Smooth muscle cell (in vitro differentiated cells): ENCODE measurements around the gene PTAR1. TPM values are rescaled to one million over a fixed set of nuclear protein-coding genes. Genes with fewer than 3 reads are reported as not detected.
A peak's percentile ranks its signal among the peaks of the same experiment; 100 is the strongest.

Experiments
- DNase-seq: peaks from one replicate; lab custom pipeline; 2025; ENCODE audit not compliant: unreplicated experiment; lab: John Stamatoyannopoulos, UW
- H2AFZ ChIP-seq: fragments of 200-600 bp; sonication (generic); 2 replicates; pipeline ENCODE4 v1.6.0; 2016; ENCODE audit warnings: antibody characterized with exemption, low read depth, mild to moderate bottlenecking
- H3F3A ChIP-seq: fragments of 200-600 bp; sonication (generic); 2 replicates; pipeline ENCODE4 v1.6.0; 2017; ENCODE audit warnings: antibody characterized with exemption, low read depth
- H3K27ac ChIP-seq: fragments of 200-600 bp; sonication (generic); 2 replicates; pipeline ENCODE4 v1.5.1; 2016; ENCODE audit warnings: low read depth, mild to moderate bottlenecking
- H3K27me3 ChIP-seq: fragments of 200-600 bp; sonication (generic); 2 replicates; pipeline ENCODE4 v1.6.1; 2016; ENCODE audit warnings: low read depth, mild to moderate bottlenecking
- H3K36me3 ChIP-seq: fragments of 200-600 bp; sonication (generic); 2 replicates; pipeline ENCODE4 v1.5.1; 2016; ENCODE audit warnings: low read depth
- H3K4me1 ChIP-seq: fragments of 200-600 bp; sonication (generic); 2 replicates; pipeline ENCODE4 v1.5.1; 2016; ENCODE audit warnings: low read depth
- H3K4me2 ChIP-seq: fragments of 200-600 bp; sonication (generic); 2 replicates; pipeline ENCODE4 v1.6.0; 2016; ENCODE audit warnings: mild to moderate bottlenecking
- H3K4me3 ChIP-seq: fragments of 200-600 bp; sonication (generic); 2 replicates; pipeline ENCODE4 v1.5.1; 2016; ENCODE audit warnings: mild to moderate bottlenecking
- H3K79me2 ChIP-seq: fragments of 200-600 bp; sonication (generic); 2 replicates; pipeline ENCODE4 v1.6.0; 2016; ENCODE audit warnings: low read depth, mild to moderate bottlenecking
- H3K9ac ChIP-seq: fragments of 200-600 bp; sonication (generic); 2 replicates; pipeline ENCODE4 v1.6.0; 2016; ENCODE audit warnings: low read depth
- H3K9me3 ChIP-seq: fragments of 200-600 bp; sonication (generic); replicated peaks from 2 replicates; pipeline ENCODE4 v1.5.1; 2016; ENCODE audit warnings: low read depth
- H4K20me1 ChIP-seq: fragments of 200-600 bp; sonication (generic); 2 replicates; pipeline ENCODE4 v1.6.0; 2016; ENCODE audit warnings: low read depth
- WGBS: methylation state at CpG from one replicate; pipeline ENCODE4 v1.1.7; 2016; ENCODE audit warnings: low lambda C conversion rate; 5-methylcytosine and 5-hydroxymethylcytosine counted together
- polyA plus RNA-seq: library from polyadenylated mRNA; unstranded; fragments of >200 nt; fragmentation: Nextera tagmentation; extraction: Ambion mirVana; gene quantifications from 2 replicates; pipeline ENCODE4 v1.2.1, GENCODE V29; 2016
- total RNA-seq: library from RNA; depleted of rRNA; stranded (reverse); fragments of >200 nt; gene quantifications from 2 replicates; pipeline ENCODE4 v1.2.3, GENCODE V29; 2014
- TF ChIP-seq, protein P1 (sequence below): fragments of 200-600 bp; sonication (generic); IDR thresholded peaks from 2 replicates; pipeline ENCODE4 v1.5.1; 2017; ENCODE audit warnings: borderline replicate concordance, mild to moderate bottlenecking, antibody characterized with exemption; ENCODE audit not compliant: insufficient read depth, poor library complexity, severe bottlenecking

The PTAR1 gene
- total and polyA plus RNA-seq, 2 experiments from 2014 or later, result 6.8 to 98.8 TPM

DNA sequence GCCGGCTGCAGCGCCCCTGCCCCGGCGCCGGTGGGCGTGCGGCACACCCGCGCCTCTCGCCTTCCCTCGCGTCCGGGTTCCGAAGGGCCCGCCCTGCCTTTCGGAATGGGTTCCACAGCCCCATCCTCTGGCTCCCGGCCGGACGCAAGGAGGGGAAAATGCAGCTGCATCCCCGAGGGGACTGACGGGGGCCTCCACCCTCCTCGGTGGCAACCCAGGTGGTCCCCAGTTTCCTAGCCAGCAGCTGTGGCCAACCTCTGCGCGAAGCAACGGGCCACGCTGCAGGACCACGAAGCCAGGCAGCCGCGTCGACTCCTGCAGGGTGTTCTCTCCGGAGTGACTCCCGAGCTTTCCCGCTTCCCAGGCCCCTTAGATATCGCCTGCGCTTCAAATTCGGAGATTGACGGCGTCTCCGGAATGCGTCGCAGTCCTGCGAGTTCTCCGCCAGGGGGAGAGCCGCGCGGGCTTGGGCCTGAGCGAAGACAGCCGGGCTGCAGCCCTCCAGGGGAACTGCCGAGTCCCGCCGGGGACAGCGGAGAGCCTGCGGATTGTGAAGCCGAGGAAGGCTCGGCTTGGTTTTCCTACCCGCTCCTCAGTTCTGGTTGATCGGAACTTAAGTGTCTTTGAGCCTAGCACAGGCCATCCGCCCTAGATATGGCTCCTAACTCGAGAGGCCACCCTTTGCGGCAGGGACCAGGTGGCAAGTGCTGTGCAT lies 87.1 kb downstream of the PTAR1 start:
- 2% methylated on average over 52 of the region's 60 CpGs for WGBS
- Histone ChIP-seq H3K27ac (peak overlapping the region; percentile 2), H4K20me1 (no peaks in the 10 kb centered on the region), H3F3A (peaks cover 18% of the 10 kb centered on the region), H3K27me3 (peaks cover 16% of the 10 kb centered on the region), H3K79me2 (no peaks in the 10 kb centered on the region), H3K36me3 (no peaks in the 10 kb centered on the region), H3K4me3 (peak overlapping the region; percentile 68), H2AFZ (peak overlapping the region; percentile 95), H3K4me2 (peak overlapping the region; percentile 91), H3K4me1 (peaks cover 6% of the 10 kb centered on the region), H3K9ac (no peak overlapping the region), H3K9me3 (no peaks in the 10 kb centered on the region)
- peak; percentile 66 for DNase-seq
- TF ChIP-seq, protein P1, sequence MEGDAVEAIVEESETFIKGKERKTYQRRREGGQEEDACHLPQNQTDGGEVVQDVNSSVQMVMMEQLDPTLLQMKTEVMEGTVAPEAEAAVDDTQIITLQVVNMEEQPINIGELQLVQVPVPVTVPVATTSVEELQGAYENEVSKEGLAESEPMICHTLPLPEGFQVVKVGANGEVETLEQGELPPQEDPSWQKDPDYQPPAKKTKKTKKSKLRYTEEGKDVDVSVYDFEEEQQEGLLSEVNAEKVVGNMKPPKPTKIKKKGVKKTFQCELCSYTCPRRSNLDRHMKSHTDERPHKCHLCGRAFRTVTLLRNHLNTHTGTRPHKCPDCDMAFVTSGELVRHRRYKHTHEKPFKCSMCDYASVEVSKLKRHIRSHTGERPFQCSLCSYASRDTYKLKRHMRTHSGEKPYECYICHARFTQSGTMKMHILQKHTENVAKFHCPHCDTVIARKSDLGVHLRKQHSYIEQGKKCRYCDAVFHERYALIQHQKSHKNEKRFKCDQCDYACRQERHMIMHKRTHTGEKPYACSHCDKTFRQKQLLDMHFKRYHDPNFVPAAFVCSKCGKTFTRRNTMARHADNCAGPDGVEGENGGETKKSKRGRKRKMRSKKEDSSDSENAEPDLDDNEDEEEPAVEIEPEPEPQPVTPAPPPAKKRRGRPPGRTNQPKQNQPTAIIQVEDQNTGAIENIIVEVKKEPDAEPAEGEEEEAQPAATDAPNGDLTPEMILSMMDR, result peak; percentile 76

DNA sequence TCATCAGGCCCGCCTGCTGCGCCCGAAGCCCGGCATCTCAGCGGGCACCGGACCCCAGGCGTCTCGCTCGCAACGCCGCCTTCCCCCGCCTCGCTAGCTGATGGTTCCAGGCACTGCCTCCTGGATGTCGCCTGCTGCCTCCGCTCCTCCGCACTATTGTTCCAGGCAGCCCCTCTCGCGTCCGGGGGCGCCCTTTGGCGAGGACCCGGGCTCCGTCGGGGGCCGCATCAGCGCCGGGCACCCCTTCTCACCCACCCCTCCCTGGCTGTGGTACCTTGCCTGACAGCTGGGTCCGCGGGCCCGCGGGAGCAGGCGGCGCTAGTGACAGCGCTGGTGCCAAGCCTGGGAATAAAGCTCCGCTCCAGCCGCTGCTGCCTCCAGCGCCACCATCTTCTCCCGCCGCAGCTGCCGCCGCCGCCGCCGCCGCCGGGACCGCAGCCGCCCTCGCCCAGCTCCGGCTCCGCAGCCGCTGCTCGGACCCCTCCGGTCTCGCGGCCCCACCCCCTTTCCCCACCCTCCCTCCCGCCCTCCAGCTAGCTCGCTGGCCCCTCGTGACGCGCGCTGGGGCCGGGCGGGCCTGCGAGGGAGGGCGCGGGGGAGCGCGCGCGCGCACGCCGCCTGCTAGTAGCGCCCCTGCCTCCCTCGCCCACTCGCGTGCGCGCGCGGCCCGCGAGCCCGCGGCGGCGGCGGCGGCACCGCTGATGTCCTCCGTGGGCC lies 87.8 kb downstream of the PTAR1 start, which contains the start of gene APBA1:
Gene APBA1, minus strand, starts transcription at position 493 of the 717 bp plus-strand sequence.
- H2AFZ ChIP-seq, result peak within 1 kb of the TSS; percentile 95
- peaks cover 13% of the 10 kb centered on the region for H3K4me1 ChIP-seq
- H3F3A ChIP-seq, result peaks cover 18% of the 10 kb centered on the region
- TF ChIP-seq, protein P1, result no peak
- H3K27ac ChIP-seq, result peak within 1 kb of the TSS; percentile 2
- H3K4me3 ChIP-seq, result peak within 1 kb of the TSS; percentile 68
- WGBS, result 2% methylated on average over 31 of the region's 92 CpGs
- H3K4me2 ChIP-seq, result peak within 1 kb of the TSS; percentile 91
- peak; percentile 51 for DNase-seq
- no peak within 1 kb of the TSS for H3K9ac ChIP-seq
- no peaks in the 10 kb centered on the region for H3K9me3 ChIP-seq
- H3K79me2 ChIP-seq, result no peaks in the 10 kb centered on the region
- H3K36me3 ChIP-seq, result no peaks in the 10 kb centered on the region
- H3K27me3 ChIP-seq, result peaks cover 20% of the 10 kb centered on the region
- no peaks in the 10 kb centered on the region for H4K20me1 ChIP-seq

DNA sequence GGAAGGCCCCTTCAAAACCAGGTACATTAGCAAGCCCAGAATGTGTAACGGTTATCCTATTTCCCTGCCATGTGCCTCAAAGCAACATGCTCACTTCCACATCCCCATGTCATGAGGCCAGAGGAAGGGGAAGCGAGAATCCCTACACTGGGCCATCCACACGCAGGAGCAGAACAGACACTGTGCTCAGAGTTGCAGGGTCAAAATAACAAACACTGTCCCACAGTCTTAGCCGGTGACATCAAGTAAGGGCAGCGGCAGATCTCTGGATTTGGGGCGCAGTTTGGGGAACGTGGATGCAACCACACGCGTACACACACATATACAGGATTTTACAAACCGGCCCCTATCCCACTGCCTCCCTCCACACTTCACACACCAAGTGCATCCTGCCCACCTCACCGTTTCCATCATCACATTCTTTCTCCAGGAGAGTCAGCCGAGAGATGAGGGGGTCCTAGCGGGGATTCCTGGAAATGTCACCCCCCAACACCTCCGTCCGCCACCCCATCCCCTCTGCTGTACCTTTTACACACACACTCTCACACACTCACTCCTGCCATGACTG lies 88.4 kb downstream of the PTAR1 start:
- H3K4me1 ChIP-seq, result peaks cover 16% of the 10 kb centered on the region
- no peaks in the 10 kb centered on the region for H4K20me1 ChIP-seq
- H3K9ac ChIP-seq, result no peak overlapping the region
- peaks cover 18% of the 10 kb centered on the region for H3F3A ChIP-seq
- TF ChIP-seq, protein P1, result no peak
- no peak overlapping the region for H3K27ac ChIP-seq
- peaks cover 21% of the 10 kb centered on the region for H3K27me3 ChIP-seq
- H3K9me3 ChIP-seq, result no peaks in the 10 kb centered on the region
- H3K79me2 ChIP-seq, result no peaks in the 10 kb centered on the region
- no peaks in the 10 kb centered on the region for H3K36me3 ChIP-seq
- H2AFZ ChIP-seq, result peak overlapping the region; percentile 78
- no peak for DNase-seq
- WGBS, result 56% methylated on average over 15 of the region's 15 CpGs
- peak overlapping the region; percentile 68 for H3K4me3 ChIP-seq
- H3K4me2 ChIP-seq, result peak overlapping the region; percentile 91
